Skeletal muscle tissue (tissue), 4 donors: ENCODE results near the gene RETREG1. TPM values are rescaled to one million over a fixed set of nuclear protein-coding genes. Genes with fewer than 3 reads are reported as not detected.

Source experiments
- H3K27ac ChIP-seq: one replicate; pipeline ENCODE4 v1.7.0; 2013; ENCODE audit warnings: mild to moderate bottlenecking, low read depth, low read length, inconsistent platforms
- H3K27me3 ChIP-seq, 3 donors: one replicate each; pipeline ENCODE4 v1.7.0; 2013; ENCODE audit warnings: low read length in 3 of 3; ENCODE audit not compliant: control insufficient read depth in 3 of 3, insufficient read depth in 3 of 3
- H3K36me3 ChIP-seq, 3 donors: one replicate each; pipeline ENCODE4 v1.7.0; 2013; ENCODE audit warnings: low read length in 3 of 3; ENCODE audit not compliant: control insufficient read depth in 3 of 3, insufficient read depth in 3 of 3
- H3K4me1 ChIP-seq, 3 donors: one replicate each; pipeline ENCODE4 v1.7.0; 2013; ENCODE audit warnings: low read length in 3 of 3, mild to moderate bottlenecking in 3 of 3; ENCODE audit not compliant: control insufficient read depth in 3 of 3, insufficient read depth in 3 of 3
- H3K4me3 ChIP-seq, 3 donors: one replicate each; pipeline ENCODE4 v1.7.0; 2013; ENCODE audit warnings: low read length in 3 of 3
- H3K9ac ChIP-seq, 3 donors: one replicate each; pipeline ENCODE4 v1.7.0; 2013; ENCODE audit warnings: low read length in 3 of 3, mild to moderate bottlenecking in 3 of 3, moderate library complexity in 2 of 3, low read depth in 1 of 3
- H3K9me3 ChIP-seq, 3 donors: one replicate each; pipeline ENCODE4 v1.7.0; 2013; ENCODE audit warnings: low read length in 3 of 3; ENCODE audit not compliant: control insufficient read depth in 3 of 3
- total RNA-seq: library from RNA; depleted of rRNA; stranded (reverse); fragments of >200 nt; gene quantifications from one replicate; pipeline ENCODE4 v1.2.3, GENCODE V29; 2014
- donor health status: Osteomylitis.

Gene RETREG1
- total RNA-seq, 1 donor from 2014 or later = 61.1 TPM

DNA sequence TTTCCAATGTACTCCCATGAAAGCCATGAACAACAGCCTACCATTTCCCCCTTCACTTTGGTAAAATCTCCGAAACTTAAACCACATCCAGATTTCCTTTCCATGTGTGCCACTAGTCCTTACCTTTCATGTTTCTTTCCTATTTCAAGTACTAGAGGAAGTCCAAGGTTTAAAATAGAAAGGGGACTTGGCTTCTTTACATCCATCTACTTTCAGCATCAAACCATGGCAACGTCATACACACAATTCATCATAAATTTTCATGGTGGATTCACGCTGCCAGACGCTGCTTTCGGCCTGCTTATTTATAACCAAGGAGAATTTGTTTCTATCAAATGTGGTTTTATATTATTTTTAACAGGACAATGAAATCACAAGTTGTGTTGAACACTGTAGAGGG is 92.5 kb downstream of the RETREG1 start:
- no peaks in the 10 kb centered on the region for H3K9me3 ChIP-seq
- peaks cover 9 to 19% (median 10%) of the 10 kb centered on the region in 3 donors for H3K4me1 ChIP-seq
- no peaks in the 10 kb centered on the region for H3K36me3 ChIP-seq
- H3K27ac ChIP-seq = no peak overlapping the region
- no peak overlapping the region for H3K4me3 ChIP-seq
- H3K9ac ChIP-seq = no peak overlapping the region
- H3K27me3 ChIP-seq = no peaks in the 10 kb centered on the region

GRCh38 chr5:16521521-16522483 is 95.0 kb downstream of the RETREG1 start:
- no peaks in the 10 kb centered on the region for H3K9me3 ChIP-seq
- H3K9ac ChIP-seq = no peak overlapping the region
- no peak overlapping the region for H3K4me3 ChIP-seq
- H3K27me3 ChIP-seq = no peaks in the 10 kb centered on the region
- H3K4me1 ChIP-seq = peaks cover 3 to 14% (median 6%) of the 10 kb centered on the region in 3 donors
- H3K36me3 ChIP-seq = no peaks in the 10 kb centered on the region
- no peak overlapping the region for H3K27ac ChIP-seq

- Histone ChIP-seq H3K27ac (no peak overlapping the region), H3K36me3 (no peaks in the 10 kb centered on the region), H3K4me3 (no peak overlapping the region), H3K4me1 (peaks cover 3 to 14% (median 6%) of the 10 kb centered on the region in 3 donors), H3K9me3 (no peaks in the 10 kb centered on the region), H3K27me3 (no peaks in the 10 kb centered on the region), H3K9ac (no peak overlapping the region)
These were observed 96.0 kb downstream of the RETREG1 start for GRCh38 chr5:16520841-16521240.

DNA sequence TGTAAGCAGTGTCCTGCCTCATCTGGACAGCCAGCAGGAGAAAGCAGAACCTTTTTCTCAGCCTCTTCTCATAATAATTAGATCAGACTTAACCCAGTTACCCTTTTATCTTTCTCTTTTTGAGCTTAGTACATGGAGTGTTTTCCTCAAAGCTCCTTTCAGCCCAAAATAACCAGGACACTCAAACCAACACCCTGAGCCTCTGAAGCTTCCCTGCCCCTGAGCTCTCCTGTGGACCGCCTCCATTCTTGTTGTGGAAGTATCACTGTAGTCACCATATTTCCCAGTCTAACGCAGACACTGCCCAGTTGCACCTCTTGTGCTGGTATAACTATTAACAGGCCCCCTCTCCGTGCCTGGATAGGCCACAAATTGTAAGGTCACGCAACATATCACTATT is 97.4 kb downstream of the RETREG1 start:
- Histone ChIP-seq H3K36me3 (no peaks in the 10 kb centered on the region), H3K4me3 (no peak overlapping the region), H3K27ac (no peak overlapping the region)

DNA sequence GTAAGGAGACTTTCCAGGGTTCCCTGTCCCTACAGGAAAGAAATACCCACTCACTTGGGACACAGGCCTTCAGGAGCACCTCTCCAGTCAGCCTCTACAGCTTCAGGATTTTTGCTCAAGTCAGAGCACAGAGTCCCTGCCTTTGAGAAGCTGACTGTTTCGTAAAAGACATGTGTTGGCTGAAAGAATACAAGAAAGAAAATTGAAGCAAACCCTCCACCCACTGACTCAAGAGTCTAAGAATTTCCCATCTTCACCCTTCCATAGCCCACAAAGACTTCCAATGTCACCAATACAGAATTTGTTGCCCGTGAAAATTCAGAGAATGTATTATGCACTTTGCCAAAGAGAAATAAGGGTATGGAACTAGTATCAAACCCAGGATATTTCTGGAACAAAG is 98.2 kb downstream of the RETREG1 start:
- Histone ChIP-seq H3K4me1 (no peaks in the 10 kb centered on the region), H3K27ac (no peak overlapping the region), H3K36me3 (no peaks in the 10 kb centered on the region), H3K27me3 (no peaks in the 10 kb centered on the region), H3K9ac (no peak overlapping the region), H3K4me3 (no peak overlapping the region), H3K9me3 (no peaks in the 10 kb centered on the region)

More for the DNA sequence above, 97.4 kb downstream of the RETREG1 start:
- no peaks in the 10 kb centered on the region for H3K9me3 ChIP-seq
- peaks cover under 1 to 7% (median 6%) of the 10 kb centered on the region in 3 donors for H3K4me1 ChIP-seq
- H3K9ac ChIP-seq = no peak overlapping the region
- no peaks in the 10 kb centered on the region for H3K27me3 ChIP-seq

DNA sequence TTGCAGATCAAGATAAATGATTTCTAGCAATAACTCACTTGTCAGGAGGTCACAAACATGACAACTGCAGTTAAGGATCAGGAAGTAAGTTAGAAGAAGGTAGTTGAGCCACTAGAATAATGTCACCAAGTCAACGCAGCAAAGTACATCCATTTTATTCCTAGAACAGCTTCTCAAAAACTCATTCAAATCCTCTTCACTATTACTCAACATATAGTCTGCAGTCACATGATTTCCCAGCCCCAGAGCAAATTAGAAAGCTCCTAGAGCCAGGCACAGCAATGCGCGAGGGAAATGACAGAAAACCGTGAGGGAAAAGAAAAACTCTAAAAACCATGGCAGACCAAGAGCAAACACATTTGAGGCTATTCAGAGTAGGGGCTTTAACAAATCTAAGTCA is 101.3 kb downstream of the RETREG1 start:
- Histone ChIP-seq H3K4me1 (peaks cover 0 to 5% (median 0%) of the 10 kb centered on the region in 3 donors), H3K27me3 (no peaks in the 10 kb centered on the region), H3K27ac (no peak overlapping the region), H3K9ac (no peak overlapping the region), H3K4me3 (no peak overlapping the region), H3K9me3 (no peaks in the 10 kb centered on the region), H3K36me3 (no peaks in the 10 kb centered on the region)

DNA sequence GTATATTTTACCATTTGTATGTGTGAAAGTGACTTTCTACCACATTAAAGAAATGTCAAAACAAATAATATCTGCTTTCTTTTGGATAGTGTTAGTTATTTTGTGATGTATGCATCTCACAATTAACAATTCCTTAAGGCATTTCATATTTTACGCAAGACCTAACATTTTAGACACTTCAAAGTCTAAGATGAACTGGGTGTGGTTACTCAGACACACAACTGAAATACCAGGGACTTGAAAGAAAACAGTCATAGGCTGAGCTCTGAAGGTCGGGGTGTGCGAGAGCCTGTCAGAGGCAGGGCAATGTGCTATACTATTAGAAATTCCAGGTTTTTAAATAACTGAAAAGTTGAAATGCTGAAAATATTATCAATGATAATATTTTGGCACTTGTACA is 106.7 kb downstream of the RETREG1 start:
- Histone ChIP-seq H3K27ac (no peak overlapping the region), H3K27me3 (no peaks in the 10 kb centered on the region), H3K9me3 (no peaks in the 10 kb centered on the region), H3K36me3 (peaks cover 0 to 7% (median 0%) of the 10 kb centered on the region in 3 donors), H3K9ac (no peak overlapping the region), H3K4me3 (no peak overlapping the region), H3K4me1 (peaks cover 5 to 6% (median 5%) of the 10 kb centered on the region in 3 donors)

DNA sequence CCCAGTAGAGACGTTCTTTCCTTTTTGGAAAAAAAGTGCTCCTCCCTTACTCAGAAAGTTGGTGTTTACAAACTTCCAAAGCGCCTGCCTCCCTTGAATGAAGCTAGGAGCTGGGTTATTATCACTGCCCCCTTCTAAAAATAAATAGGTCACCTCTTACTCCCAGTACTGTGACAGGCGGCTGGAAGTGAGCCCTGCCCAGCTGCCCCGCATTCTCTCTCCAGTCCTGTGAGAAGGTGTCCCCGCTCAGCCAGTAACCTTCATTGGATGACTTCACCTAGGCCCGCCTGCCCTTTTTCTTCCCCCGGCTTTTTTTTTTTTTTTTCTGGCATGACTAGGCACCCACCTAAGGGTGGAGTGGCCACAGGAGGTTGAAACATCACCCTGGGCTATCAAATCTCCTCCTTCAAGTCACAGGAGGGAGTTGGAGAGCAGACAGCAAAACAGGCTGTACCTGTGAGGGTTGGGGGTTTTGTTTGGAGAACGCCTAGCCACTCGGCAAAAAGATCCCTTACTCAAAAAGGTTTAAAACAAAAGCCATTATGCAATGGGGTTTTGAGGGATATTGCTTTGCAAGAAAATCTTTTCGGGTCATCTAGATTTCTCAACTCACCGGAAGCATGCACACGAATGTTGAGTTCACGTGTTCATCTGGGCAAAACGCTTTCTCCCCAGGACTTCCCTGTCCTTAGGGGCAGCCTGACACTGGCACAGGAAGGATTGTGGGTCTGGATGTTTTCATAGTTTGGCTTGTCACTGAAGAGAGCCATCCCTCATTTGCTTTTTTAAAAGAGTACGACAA is 107.9 kb downstream of the RETREG1 start:
- Histone ChIP-seq H3K27ac (peak overlapping the region; percentile 92), H3K4me3 (peak overlapping the region; percentile 84 to 86 (median 84)), H3K9ac (peak overlapping the region; percentile 80 to 89 (median 87))

DNA sequence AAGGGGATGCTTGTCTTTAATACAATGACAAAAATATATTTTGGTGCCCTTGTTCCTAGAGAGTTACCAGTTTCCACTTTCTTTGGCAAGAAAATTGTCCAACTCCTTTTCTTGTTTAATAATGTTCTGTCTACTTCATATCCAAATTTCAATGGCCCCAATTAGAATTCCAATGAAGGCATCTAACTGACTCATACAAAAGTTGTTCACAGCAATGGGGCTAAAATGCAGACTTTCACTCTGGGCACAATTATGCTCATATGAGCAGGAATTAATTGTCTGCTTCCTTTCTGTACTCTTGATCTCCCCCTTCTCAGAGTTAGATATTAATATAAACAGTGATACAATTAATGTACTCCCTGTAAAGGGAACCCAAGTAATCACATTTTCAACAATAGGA is 109.1 kb downstream of the RETREG1 start:
- peak overlapping the region; percentile 84 to 86 (median 84) for H3K4me3 ChIP-seq
- H3K4me1 ChIP-seq = peaks cover 11 to 19% (median 13%) of the 10 kb centered on the region in 3 donors
- no peaks in the 10 kb centered on the region for H3K9me3 ChIP-seq
- peaks cover 5 to 14% (median 9%) of the 10 kb centered on the region in 3 donors for H3K36me3 ChIP-seq
- peak overlapping the region; percentile 80 to 89 (median 87) for H3K9ac ChIP-seq
- no peaks in the 10 kb centered on the region for H3K27me3 ChIP-seq
- H3K27ac ChIP-seq = peak overlapping the region; percentile 92

More for the DNA sequence above, 107.9 kb downstream of the RETREG1 start:
- peaks cover 6 to 14% (median 12%) of the 10 kb centered on the region in 3 donors for H3K4me1 ChIP-seq
- no peaks in the 10 kb centered on the region for H3K27me3 ChIP-seq
- H3K36me3 ChIP-seq = peaks cover 4 to 14% (median 5%) of the 10 kb centered on the region in 3 donors
- no peaks in the 10 kb centered on the region for H3K9me3 ChIP-seq
